Hematopoietic multipotent progenitor cell treated with erythropoietin and hydrocortisone succinate and interleukin-3 and kit ligand, for 6 days (in vitro differentiated cells): ENCODE measurements around the gene TMEM238.
A peak's percentile ranks its signal among the peaks of the same experiment; 100 is the strongest.

Source experiments
- DNase-seq: peaks from one replicate; pipeline ENCODE4 v3.0.0-alpha.2; 2015

TMEM238 gene

DNA sequence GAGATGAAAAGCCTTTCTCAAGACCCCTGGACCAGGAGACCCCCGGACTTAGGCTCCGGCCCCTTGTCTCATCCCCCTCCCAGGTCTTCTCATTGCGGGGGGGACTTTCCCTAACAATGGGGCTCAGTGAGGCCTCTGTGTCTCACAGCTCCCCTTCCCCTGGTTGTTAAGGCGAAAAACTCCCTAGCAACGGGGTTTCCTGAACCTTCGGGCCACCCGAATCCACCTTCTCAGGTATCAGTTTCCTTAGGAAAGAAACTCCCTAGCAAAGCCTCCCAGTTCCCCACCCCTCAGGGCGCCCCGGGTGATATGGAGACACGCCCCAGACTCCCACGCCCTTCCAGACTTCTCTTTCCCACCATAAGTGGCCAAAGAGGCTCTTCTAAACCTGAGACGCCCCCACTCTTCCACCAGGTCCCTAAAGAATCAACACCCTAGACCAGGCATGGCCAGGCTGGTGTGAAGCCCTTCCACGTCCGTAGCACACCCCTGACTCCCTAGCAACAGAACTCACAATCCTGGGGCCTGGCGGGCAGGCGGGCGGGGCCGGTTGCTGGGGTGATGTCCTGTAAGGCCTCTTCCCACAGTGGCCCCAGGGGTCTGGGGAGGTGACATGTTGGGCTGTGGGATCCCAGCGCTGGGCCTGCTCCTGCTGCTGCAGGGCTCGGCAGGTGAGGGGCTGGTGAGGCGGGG is 7.7 kb downstream of the TMEM238 start, which contains the start of gene TMEM190:
TSS of gene TMEM190 (plus strand) at position 586 of the 693 bp plus-strand sequence. CDS start at position 614, 28 bp downstream.
- DNase-seq: peak; percentile 34

DNA sequence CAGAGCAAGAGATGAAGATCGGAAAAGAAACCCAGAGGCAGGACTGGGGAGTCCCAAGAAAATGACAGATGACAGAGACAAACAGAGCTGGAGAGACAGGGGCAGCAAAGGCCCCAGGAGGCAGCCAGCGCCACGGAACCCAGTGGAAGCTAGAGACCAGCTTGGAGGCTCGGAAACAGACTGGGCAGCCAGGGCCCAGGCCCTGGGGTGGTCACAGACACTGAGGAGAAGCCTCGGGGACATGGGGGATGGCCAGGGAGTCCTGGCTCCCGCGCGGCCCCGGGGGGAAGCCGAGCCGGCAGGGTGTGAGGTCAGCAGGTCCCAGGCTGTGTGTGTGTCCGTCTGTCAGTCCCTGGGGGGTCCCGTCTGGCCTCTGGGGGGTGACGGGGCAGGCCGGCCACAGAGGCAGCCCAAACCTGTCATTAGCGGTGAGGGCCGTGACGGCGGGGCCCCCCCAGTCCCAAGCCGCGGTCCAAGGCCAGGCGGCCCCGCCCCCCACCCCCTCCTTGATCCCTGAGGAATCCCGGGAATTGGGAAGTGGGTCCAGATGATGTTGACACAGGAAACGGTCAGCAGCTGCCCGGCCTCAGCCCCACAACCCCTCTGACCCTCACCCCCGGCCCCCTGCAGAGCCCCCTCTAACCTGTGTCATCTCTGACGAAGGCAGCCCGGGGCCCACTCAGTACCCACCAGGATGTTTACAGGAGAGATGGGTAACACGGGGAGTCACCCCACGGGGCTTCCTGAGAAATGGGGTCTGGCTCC is 9.9 kb downstream of the TMEM238 start:
- DNase-seq: no peak

DNA sequence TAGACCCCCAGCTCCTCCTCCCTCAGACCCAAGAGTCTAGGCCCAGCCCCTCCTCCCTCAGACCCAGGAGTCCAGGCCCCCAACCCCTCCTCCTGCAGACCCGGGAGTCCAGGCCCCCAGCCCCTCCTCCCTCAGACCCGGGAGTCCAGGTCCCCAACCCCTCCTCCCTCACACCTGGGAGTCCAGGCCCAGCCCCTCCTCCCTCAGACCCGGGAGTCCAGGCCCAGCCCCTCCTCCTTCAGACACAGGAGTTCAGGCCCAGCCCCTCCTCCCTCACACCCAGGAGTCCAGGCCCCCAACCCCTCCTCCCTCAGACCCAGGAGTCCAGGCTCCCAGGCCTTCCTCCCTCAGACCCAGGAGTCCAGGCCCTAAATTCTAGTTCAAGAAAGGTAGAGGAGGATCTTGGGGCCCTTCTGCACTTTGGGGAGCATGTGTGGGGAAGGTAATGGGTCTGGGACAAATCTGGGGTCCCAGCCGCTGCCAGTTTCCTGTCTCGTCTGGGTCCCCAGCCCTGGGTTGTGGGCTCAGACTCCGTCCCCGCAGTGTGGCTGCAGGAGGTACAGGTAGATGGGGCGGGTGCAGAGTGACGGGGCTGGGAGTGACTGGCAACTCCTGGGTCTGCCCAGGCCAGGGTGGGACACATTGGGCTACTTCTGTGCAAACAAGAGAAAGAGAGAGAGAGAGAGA is 10.6 kb downstream of the TMEM238 start:
- no peak for DNase-seq

- no peak for DNase-seq
These were observed 11.6 kb downstream of the TMEM238 start for GRCh38 chr19:55372316-55373081.

DNA sequence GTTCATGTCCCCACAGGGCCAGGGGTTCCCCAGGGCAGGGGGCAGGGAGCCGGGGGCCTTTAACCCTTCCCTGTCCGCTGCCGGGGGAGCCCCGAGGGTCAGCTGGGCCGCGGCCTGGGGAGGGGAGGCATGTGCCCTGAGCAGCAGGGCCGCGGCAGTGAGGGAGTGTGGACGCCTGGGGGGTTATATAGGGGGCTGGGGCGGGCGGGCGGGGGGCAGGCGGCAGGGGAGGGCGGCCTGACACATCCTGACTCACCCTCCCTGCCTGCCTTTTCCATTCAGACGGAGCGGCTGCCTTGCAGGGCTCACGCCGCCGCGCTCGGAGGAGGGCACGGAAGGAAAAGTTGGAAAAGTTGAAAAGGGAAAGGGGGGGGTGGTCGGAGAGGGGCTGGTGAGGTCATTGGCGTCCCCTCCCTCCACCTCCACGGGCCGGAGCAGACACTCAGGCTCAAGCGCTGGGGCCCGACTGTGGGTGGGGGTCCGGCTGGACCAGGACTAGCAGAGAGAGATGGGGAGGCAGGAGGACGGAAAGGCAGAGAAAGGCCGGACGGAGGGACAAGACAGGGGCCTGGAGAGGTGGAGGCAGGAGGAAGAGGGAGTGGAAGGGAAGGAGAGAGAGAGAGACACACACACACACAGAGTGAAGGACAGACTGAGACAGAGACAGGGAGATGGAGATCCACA is 13.6 kb downstream of the TMEM238 start, which contains the start of gene IL11:
TSS of gene IL11 (minus strand) at position 159 of the 684 bp plus-strand sequence. CDS start at position 6, 153 bp downstream.
- no peak for DNase-seq

- peak; percentile 57 for DNase-seq
These were observed 14.3 kb downstream of the TMEM238 start for GRCh38 chr19:55369653-55370304.

DNA sequence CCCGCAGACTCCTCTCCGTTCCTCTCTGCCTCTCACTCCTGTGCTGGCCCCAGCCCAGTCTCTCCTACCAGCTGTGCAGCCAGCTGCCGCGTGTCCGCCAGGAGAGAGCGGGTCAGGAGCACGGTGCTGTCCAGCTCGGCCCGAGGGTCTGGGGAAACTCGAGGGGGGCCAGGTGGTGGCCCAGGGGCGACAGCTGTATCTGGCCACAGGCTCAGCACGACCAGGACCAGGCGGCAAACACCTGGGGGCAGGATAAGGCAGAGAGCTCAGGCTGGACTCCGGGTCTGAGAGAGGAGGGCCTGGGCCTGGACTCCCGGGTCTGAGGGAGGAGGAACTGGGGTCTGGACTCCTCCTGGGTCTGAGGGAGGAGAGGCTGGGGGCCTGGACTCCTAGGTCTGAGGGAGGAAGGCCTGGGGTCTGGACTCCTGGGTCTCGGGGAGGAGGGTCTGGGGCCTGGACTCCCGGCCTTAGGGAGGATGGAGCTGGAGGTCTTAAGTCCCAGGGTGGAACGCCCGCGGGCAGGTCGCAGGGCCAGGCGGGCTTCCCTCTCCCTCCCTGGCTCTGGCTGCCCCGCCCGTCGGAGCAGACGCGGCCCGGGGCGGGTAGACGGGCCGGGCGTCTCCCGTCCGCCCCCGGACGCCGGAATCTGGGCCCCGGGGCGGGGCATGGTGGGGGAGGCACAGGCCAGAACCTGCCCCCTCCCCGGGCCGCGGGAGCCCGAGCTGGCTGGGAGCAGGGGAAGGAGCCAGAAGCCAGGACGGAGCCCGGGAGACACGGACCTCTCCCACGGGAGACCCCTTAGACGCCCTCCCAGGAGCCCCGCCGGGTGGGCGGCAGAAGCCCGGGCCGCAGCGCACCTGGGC is 15.2 kb downstream of the TMEM238 start:
- DNase-seq: peak; percentile 46

DNA sequence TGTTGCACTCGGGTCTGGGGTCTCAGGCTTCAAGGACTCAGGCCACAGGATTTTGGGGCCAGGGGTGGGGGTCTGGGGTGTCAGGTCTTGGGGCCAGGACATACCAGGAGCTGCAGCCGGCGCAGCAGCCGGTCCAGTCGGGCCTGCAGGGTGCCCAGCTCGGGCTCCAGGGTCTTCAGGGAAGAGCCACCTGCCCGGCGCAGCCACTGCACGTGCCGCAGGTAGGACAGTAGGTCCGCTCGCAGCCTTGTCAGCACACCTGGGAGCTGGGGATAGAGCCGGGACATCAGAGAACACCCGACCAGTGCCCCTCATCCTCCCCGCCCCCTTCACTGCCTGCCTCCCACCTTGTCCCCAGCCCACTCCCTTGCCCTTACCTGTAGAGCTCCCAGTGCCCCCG is 16.0 kb downstream of the TMEM238 start:
- DNase-seq: no peak

GRCh38 chr19:55366790-55367189 is 17.3 kb downstream of the TMEM238 start:
- no peak for DNase-seq

GRCh38 chr19:55365964-55366363 is 18.1 kb downstream of the TMEM238 start:
- no peak for DNase-seq

GRCh38 chr19:55365245-55365644 is 18.8 kb downstream of the TMEM238 start:
- DNase-seq: no peak

GRCh38 chr19:55362990-55363716 is 20.9 kb downstream of the TMEM238 start, which contains the start of gene GARIN5B:
TSS of gene GARIN5B (minus strand) at chr19:55363260. CDS start at chr19:55363066, 194 bp downstream.
- DNase-seq: no peak

- no peak for DNase-seq
These were observed 21.7 kb downstream of the TMEM238 start for GRCh38 chr19:55362174-55362989.

GRCh38 chr19:55360902-55361301 is 23.2 kb downstream of the TMEM238 start:
- no peak for DNase-seq

GRCh38 chr19:55358943-55359908 is 24.9 kb downstream of the TMEM238 start:
- DNase-seq: no peak

- no peak for DNase-seq
These were observed 25.6 kb downstream of the TMEM238 start for GRCh38 chr19:55358493-55358892.

- DNase-seq: no peak
These were observed 28.8 kb downstream of the TMEM238 start for GRCh38 chr19:55355213-55355821.
